K562 (cell line): Measurements from ENCODE around the gene ZFP36. TPM values are rescaled to one million over a fixed set of nuclear protein-coding genes. Genes with fewer than 3 reads are reported as not detected.

Source experiments
- BHLHE40 ChIP-seq: IDR thresholded peaks from 2 replicates; pipeline ENCODE4 v1.6.1; 2011; ENCODE audit warnings: low read length, improper control_type of control experiment
- CBX3 ChIP-seq, 2 experiments: IDR thresholded peaks; 1 replicate in 1 of 2; 2 replicates in 1 of 2; pipeline ENCODE4 v1.6.1; 2012; ENCODE audit warnings: inconsistent platforms in 2 of 2, low read length in 2 of 2, borderline replicate concordance in 1 of 2, control low read depth in 1 of 2
- ELF1 ChIP-seq: fragments of 200-800 bp; sonication (Bioruptor generic); IDR thresholded peaks from 2 replicates; pipeline ENCODE4 v1.6.1; 2016; ENCODE audit warnings: missing genetic modification characterization, missing compliant biosample characterization
- FIP1L1 ChIP-seq: fragments of 200-400 bp; formaldehyde crosslinking; IDR thresholded peaks from 2 replicates; pipeline ENCODE4 v1.6.1; 2018; ENCODE audit warnings: mild to moderate bottlenecking, low read depth, low read length; ENCODE audit not compliant: poor library complexity, severe bottlenecking
- ILK ChIP-seq: fragments of 450-650 bp; IDR thresholded peaks from 2 replicates; pipeline ENCODE4 v1.6.1; 2016; ENCODE audit warnings: missing genetic modification characterization, low read depth, mild to moderate bottlenecking, missing compliant biosample characterization, moderate library complexity, borderline replicate concordance
- KAT8 ChIP-seq: fragments of 450-650 bp; IDR thresholded peaks from 2 replicates; pipeline ENCODE4 v1.6.1; 2016; ENCODE audit warnings: low read depth, mild to moderate bottlenecking
- MYC ChIP-seq, 2 experiments: fragments of 250-450 bp in 1 of 2; sonication (Bioruptor Pico) in 1 of 2; IDR thresholded peaks; 2 replicates each; pipeline versions ENCODE4 v1.5.1 to v1.6.1; 2012 to 2021; ENCODE audit warnings: low read depth in 2 of 2, borderline replicate concordance in 1 of 2, improper control_type of control experiment in 1 of 2, low read length in 1 of 2, mild to moderate bottlenecking in 1 of 2, moderate library complexity in 1 of 2
- NFRKB ChIP-seq: fragments of 450-650 bp; IDR thresholded peaks from 2 replicates; pipeline ENCODE4 v1.6.1; 2016; ENCODE audit warnings: low read depth
- PURB ChIP-seq: sonication (generic); formaldehyde crosslinking; IDR thresholded peaks from 2 replicates; pipeline ENCODE4 v1.9.0; 2021; ENCODE audit warnings: low read depth, mild to moderate bottlenecking, missing genetic modification reagents
- SMARCB1 ChIP-seq: IDR thresholded peaks from 2 replicates; pipeline ENCODE4 v1.6.1; 2011; ENCODE audit warnings: improper control_type of control experiment, low read depth; ENCODE audit not compliant: insufficient read length
- SPI1 ChIP-seq: IDR thresholded peaks from 2 replicates; pipeline ENCODE4 v1.6.1; 2011; ENCODE audit warnings: low read depth, low read length, control low read depth, borderline replicate concordance
- YY1 ChIP-seq, 3 experiments: IDR thresholded peaks; 2 replicates each; pipeline ENCODE4 v1.6.1; 2011; ENCODE audit warnings: low read length in 2 of 3, mild to moderate bottlenecking in 2 of 3, moderate library complexity in 2 of 3, borderline replicate concordance in 1 of 3, control low read depth in 1 of 3, low read depth in 1 of 3; ENCODE audit not compliant: insufficient read depth in 3 of 3, insufficient replicate concordance in 2 of 3, control insufficient read depth in 1 of 3, insufficient read length in 1 of 3; ENCODE audit errors: extremely low read depth in 1 of 3
- ZEB2 ChIP-seq: fragments of 450-650 bp; IDR thresholded peaks from 2 replicates; pipeline ENCODE4 v1.6.1; 2016
- ZNF212 ChIP-seq: fragments of 450-650 bp; formaldehyde crosslinking; IDR thresholded peaks from 2 replicates; pipeline ENCODE4 v1.4.0; 2020; ENCODE audit warnings: mild to moderate bottlenecking
- ZNF282 ChIP-seq: sonication (generic); formaldehyde crosslinking; IDR thresholded peaks from 2 replicates; pipeline ENCODE4 v1.8.1; 2023; ENCODE audit warnings: missing genetic modification reagents
- ZNF354B ChIP-seq: fragments of 250-450 bp; sonication (Bioruptor Pico); IDR thresholded peaks from 2 replicates; pipeline ENCODE4 v1.4.0; 2020
- ZNF384 ChIP-seq: IDR thresholded peaks from 2 replicates; pipeline ENCODE4 v1.6.1; 2012; ENCODE audit warnings: low read depth, low read length, improper control_type of control experiment
- polyA plus RNA-seq, 8 experiments: library from polyadenylated mRNA; depleted of rRNA in 4 of 8; stranded (reverse) in 5 of 8; unstranded in 3 of 8; fragments of >200 nt; fragmentation: Nextera tagmentation in 2 of 8; fragmentation: Illumina TruSeq in 1 of 8; extraction: Ambion mirVana in 2 of 8; extraction: Trizol in 1 of 8; gene quantifications; 2 replicates each; pipeline versions ENCODE4 v1.2.1 to v1.2.3, GENCODE V29; 2011 to 2014; ENCODE audit warnings: inconsistent platforms in 1 of 8, missing spikeins in 1 of 8
- total RNA-seq, 7 experiments: library from RNA; depleted of rRNA in 6 of 7; stranded (reverse); fragments of >200 nt in 6 of 7; fragmentation: Illumina TruSeq in 2 of 7; extraction: Trizol in 2 of 7; gene quantifications; 2 replicates each; pipeline versions ENCODE4 v1.2.1 to v1.2.3, GENCODE V29; 2011 to 2021; ENCODE audit warnings: low replicate concordance in 1 of 7
- TF ChIP-seq, protein P1 (sequence below), 2 experiments: fragments of 450-650 bp; IDR thresholded peaks; 2 replicates each; pipeline ENCODE4 v1.6.1; 2018; ENCODE audit warnings: mild to moderate bottlenecking in 2 of 2, low read depth in 1 of 2; ENCODE audit not compliant: partially characterized antibody in 2 of 2
- TF ChIP-seq, protein P2 (sequence below), 2 experiments: fragments of 450-650 bp; conservative IDR thresholded peaks; 2 replicates each; pipeline ENCODE4 v1.6.1; 2017; ENCODE audit warnings: mild to moderate bottlenecking in 2 of 2, moderate library complexity in 2 of 2

ZFP36 gene
- total and polyA plus RNA-seq, 9 of the 15 experiments (the other 6 are each of a cell fraction or from before 2014, with no cell fraction given), result 1.0 to 20.1 (median 3.5) TPM

DNA sequence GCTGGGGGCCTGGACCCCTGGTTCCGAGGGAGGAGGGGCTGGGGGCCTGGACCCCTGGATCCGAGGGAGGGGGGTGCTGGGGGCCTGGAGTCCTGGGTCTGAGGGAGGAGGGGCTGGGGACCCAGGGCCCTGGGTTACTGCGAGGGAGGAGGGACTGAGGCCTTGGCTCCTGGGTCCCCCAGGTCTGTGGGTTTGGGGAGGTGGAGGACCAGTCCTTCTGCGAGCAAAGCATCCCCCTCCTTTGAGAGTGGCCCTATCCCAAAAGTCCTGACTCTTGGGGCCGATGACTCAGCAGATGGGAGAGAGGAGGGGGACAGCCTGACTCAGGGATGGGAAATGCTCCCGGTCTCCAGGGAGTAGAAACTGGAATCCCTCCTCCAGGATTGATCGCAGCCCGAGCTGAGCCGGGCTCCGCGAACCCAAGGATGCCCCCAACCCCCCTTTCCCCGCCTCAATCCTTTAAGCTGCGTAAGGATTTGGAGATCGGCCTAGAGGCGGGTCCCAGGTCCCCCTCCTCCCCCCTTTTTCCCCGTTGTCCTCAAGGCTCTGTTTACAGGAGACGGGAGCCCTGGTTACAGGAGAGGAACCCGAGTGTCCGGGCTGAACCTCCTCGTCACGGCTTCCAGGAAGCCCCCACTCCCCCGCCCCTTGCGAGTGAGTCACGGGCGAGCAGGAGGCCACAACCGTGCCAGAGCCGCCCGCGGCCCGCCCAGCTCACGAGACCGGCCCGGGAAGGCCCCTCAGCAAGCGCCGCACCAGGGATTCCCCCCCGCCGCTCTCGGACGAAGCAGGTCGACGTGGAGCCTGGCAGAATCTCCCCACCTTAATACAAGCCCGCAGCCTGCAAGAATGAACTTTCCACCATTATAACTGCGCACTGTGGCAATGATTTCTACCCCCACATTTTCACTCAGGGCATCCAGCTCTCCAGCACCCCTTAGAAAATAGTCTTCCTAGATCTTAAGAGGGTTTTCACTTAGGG, 3.0 kb upstream of the ZFP36 start (continued):
- TF ChIP-seq SPI1 (no peak), KAT8 (no peak), PURB (no peak), ZNF384 (no peak), ZNF212 (CRISPR knock-in tag) (no peak), ZEB2 (no peak), CBX3 (IDR thresholded peaks at IDR 0.05; ENCODE audit: borderline replicate concordance in 1 of 2, low read length in 2 of 2) (no peak), ILK (tag) (no peak), NFRKB (peak; percentile 55; the same call in 1 of the 2 replicates), ZNF282 (CRISPR knock-in tag) (no peak), ELF1 (peak; percentile 56; the same call in 1 of the 2 replicates), MYC (IDR thresholded peaks at IDR 0.05; ENCODE audit: low read depth, low read length) (no peak), MYC (CRISPR knock-in tag; IDR thresholded peaks at IDR 0.05; ENCODE audit: borderline replicate concordance, low read depth) (no peak), FIP1L1 (no peak), BHLHE40 (peak; percentile 100), ZNF354B (CRISPR knock-in tag) (no peak), SMARCB1 (no peak), YY1 (IDR thresholded peaks at IDR 0.05; ENCODE audit: borderline replicate concordance in 1 of 3, control insufficient read depth in 1 of 3, extremely low read depth in 1 of 3, insufficient read depth in 3 of 3, insufficient read length in 1 of 3, insufficient replicate concordance in 2 of 3, low read depth in 1 of 3, low read length in 2 of 3) (peak in 2 of 3 experiments; percentile 8 to 32)
- TF ChIP-seq, protein P1, sequence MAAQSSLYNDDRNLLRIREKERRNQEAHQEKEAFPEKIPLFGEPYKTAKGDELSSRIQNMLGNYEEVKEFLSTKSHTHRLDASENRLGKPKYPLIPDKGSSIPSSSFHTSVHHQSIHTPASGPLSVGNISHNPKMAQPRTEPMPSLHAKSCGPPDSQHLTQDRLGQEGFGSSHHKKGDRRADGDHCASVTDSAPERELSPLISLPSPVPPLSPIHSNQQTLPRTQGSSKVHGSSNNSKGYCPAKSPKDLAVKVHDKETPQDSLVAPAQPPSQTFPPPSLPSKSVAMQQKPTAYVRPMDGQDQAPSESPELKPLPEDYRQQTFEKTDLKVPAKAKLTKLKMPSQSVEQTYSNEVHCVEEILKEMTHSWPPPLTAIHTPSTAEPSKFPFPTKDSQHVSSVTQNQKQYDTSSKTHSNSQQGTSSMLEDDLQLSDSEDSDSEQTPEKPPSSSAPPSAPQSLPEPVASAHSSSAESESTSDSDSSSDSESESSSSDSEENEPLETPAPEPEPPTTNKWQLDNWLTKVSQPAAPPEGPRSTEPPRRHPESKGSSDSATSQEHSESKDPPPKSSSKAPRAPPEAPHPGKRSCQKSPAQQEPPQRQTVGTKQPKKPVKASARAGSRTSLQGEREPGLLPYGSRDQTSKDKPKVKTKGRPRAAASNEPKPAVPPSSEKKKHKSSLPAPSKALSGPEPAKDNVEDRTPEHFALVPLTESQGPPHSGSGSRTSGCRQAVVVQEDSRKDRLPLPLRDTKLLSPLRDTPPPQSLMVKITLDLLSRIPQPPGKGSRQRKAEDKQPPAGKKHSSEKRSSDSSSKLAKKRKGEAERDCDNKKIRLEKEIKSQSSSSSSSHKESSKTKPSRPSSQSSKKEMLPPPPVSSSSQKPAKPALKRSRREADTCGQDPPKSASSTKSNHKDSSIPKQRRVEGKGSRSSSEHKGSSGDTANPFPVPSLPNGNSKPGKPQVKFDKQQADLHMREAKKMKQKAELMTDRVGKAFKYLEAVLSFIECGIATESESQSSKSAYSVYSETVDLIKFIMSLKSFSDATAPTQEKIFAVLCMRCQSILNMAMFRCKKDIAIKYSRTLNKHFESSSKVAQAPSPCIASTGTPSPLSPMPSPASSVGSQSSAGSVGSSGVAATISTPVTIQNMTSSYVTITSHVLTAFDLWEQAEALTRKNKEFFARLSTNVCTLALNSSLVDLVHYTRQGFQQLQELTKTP (IDR thresholded peaks at IDR 0.05; ENCODE audit: low read depth in 1 of 2, partially characterized antibody in 2 of 2), result peak in 1 of 2 experiments; percentile 12
- TF ChIP-seq, protein P2, sequence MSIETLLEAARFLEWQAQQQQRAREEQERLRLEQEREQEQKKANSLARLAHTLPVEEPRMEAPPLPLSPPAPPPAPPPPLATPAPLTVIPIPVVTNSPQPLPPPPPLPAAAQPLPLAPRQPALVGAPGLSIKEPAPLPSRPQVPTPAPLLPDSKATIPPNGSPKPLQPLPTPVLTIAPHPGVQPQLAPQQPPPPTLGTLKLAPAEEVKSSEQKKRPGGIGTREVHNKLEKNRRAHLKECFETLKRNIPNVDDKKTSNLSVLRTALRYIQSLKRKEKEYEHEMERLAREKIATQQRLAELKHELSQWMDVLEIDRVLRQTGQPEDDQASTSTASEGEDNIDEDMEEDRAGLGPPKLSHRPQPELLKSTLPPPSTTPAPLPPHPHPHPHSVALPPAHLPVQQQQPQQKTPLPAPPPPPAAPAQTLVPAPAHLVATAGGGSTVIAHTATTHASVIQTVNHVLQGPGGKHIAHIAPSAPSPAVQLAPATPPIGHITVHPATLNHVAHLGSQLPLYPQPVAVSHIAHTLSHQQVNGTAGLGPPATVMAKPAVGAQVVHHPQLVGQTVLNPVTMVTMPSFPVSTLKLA (conservative IDR thresholded peaks at IDR 0.05), result peak; percentile 29 to 71
